ENCODE measurements around the gene PHF13. TPM values are rescaled to one million over a fixed set of nuclear protein-coding genes. Genes with fewer than 3 reads are reported as not detected.

Gene PHF13
- total and polyA plus RNA-seq, 8 donors = 2.7 to 16.9 (median 6.2) TPM

DNA sequence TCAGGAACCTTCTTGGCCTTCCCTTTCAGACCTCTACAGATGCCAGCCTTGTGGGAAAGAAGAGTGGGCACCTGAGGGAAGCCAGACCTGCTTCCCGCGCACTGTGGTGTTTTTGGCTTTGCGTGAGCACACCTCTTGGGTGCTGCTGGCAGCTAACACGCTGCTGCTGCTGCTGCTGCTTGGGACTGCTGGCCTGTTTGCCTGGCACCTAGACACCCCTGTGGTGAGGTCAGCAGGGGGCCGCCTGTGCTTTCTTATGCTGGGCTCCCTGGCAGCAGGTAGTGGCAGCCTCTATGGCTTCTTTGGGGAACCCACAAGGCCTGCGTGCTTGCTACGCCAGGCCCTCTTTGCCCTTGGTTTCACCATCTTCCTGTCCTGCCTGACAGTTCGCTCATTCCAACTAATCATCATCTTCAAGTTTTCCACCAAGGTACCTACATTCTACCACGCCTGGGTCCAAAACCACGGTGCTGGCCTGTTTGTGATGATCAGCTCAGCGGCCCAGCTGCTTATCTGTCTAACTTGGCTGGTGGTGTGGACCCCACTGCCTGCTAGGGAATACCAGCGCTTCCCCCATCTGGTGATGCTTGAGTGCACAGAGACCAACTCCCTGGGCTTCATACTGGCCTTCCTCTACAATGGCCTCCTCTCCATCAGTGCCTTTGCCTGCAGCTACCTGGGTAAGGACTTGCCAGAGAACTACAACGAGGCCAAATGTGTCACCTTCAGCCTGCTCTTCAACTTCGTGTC is 34.7 kb upstream of the PHF13 start:
- 86 to 94% (median 91%) methylated on average over 14 of the region's 14 CpGs for WGBS, 5 donors

GRCh38 chr1:6579374-6580118 is 34.0 kb upstream of the PHF13 start, which contains the start of gene ZBTB48:
Gene ZBTB48, plus strand, starts transcription at chr1:6579994. Its CDS starts 616 bp downstream, at chr1:6580610.
- TF ChIP-seq POLR2AphosphoS5 (IDR thresholded peaks at IDR 0.05) (peak; percentile 99 to 100 (median 99)), POLR2A (IDR thresholded peaks at IDR 0.05) (peak in 2 of 4 donors; percentile 54 to 94)
- TF ChIP-seq, protein P1, sequence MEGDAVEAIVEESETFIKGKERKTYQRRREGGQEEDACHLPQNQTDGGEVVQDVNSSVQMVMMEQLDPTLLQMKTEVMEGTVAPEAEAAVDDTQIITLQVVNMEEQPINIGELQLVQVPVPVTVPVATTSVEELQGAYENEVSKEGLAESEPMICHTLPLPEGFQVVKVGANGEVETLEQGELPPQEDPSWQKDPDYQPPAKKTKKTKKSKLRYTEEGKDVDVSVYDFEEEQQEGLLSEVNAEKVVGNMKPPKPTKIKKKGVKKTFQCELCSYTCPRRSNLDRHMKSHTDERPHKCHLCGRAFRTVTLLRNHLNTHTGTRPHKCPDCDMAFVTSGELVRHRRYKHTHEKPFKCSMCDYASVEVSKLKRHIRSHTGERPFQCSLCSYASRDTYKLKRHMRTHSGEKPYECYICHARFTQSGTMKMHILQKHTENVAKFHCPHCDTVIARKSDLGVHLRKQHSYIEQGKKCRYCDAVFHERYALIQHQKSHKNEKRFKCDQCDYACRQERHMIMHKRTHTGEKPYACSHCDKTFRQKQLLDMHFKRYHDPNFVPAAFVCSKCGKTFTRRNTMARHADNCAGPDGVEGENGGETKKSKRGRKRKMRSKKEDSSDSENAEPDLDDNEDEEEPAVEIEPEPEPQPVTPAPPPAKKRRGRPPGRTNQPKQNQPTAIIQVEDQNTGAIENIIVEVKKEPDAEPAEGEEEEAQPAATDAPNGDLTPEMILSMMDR (IDR thresholded peaks at IDR 0.05) = no peak
- Histone ChIP-seq H3K27me3 (no peaks in the 10 kb centered on the region), H3K4me3 (peak within 1 kb of the TSS; percentile 74 to 97 (median 92)), H3K4me1 (peaks cover 32 to 50% (median 48%) of the 10 kb centered on the region in 4 donors), H3K27ac (peak within 1 kb of the TSS; percentile 94 to 99 (median 98)), H3K36me3 (peaks cover 0 to 3% (median 0%) of the 10 kb centered on the region in 4 donors), H3K9me3 (no peaks in the 10 kb centered on the region)
- DNase-seq = peak; percentile 99 to 100
- intact Hi-C loops (cut with DNase I; ENCODE audit: low total_unique reads) = no loop called here
- 13 to 22% (median 15%) methylated on average over 27 to 58 of the region's 58 CpGs for WGBS, 5 donors

More for the DNA sequence above, 34.7 kb upstream of the PHF13 start:
- TF ChIP-seq EP300 (IDR thresholded peaks at IDR 0.05) (no peak), POLR2A (IDR thresholded peaks at IDR 0.05) (no peak), POLR2AphosphoS5 (IDR thresholded peaks at IDR 0.05) (no peak)
- TF ChIP-seq, protein P1 (IDR thresholded peaks at IDR 0.05) = no peak
- intact Hi-C loops (cut with DNase I; ENCODE audit: low total_unique reads) = no loop called here
- H3K4me3 ChIP-seq = peak overlapping the region; percentile 74 to 97 (median 92)
- H3K4me1 ChIP-seq = peaks cover 32 to 43% (median 41%) of the 10 kb centered on the region in 4 donors
- no peaks in the 10 kb centered on the region for H3K9me3 ChIP-seq
- no peaks in the 10 kb centered on the region for H3K27me3 ChIP-seq
- H3K27ac ChIP-seq = peak overlapping the region; percentile 75 to 99 (median 98)
- no peak for DNase-seq
- no peaks in the 10 kb centered on the region for H3K36me3 ChIP-seq

- Histone ChIP-seq H3K36me3 (peaks cover 0 to 5% (median 0%) of the 10 kb centered on the region in 4 donors), H3K27me3 (no peaks in the 10 kb centered on the region), H3K27ac (peak overlapping the region; percentile 94 to 99 (median 98)), H3K4me3 (peak overlapping the region; percentile 74 to 97 (median 92)), H3K9me3 (no peaks in the 10 kb centered on the region), H3K4me1 (peaks cover 32 to 56% (median 51%) of the 10 kb centered on the region in 4 donors)
- DNase-seq = peak in 1 of 2 donors; percentile 43
- intact Hi-C loops (cut with DNase I; ENCODE audit: low total_unique reads) = no loop called here
- TF ChIP-seq, protein P1 (IDR thresholded peaks at IDR 0.05) = no peak
- TF ChIP-seq POLR2A (IDR thresholded peaks at IDR 0.05) = no peak
- no peak for TF ChIP-seq POLR2AphosphoS5 (IDR thresholded peaks at IDR 0.05)
- TF ChIP-seq EP300 (IDR thresholded peaks at IDR 0.05) = no peak
- WGBS, 5 donors = 0 to 3% (median 1%) methylated on average over 13 to 30 of the region's 30 CpGs
Measured at GRCh38 chr1:6580119-6580592, 33.4 kb upstream of the PHF13 start.
